ENCODE measurements around the gene ARHGAP28.
"Not testable (repeated sequence)": the region's sequence is repeated elsewhere in the genome, so short reads cannot be mapped to it uniquely, and the experiment has no call there.

ARHGAP28 gene

DNA sequence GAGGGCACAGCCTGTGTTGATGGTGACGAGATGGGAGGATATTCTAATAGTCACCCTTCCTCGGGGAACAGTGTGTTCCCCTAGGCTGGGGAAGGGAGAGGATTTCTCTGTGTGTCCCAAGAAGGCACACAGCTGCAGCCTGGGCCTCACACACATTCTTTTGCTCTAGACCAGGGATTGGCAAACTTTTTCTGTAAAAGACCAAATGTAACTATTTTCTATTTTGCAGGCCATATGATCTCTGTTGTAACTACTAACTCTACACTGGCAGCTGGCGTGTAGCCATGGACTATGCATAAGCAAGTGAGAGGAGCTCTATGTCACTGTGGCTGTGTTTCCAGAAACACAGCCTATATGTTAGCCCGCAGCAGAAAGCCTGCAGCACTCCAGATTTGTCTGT is 65.8 kb downstream of the ARHGAP28 start:
- H3K9ac ChIP-seq: no peak overlapping the region
- no peak for TF ChIP-seq Cebpa-rat (IDR thresholded peaks at IDR 0.05)
- H3K4me3 ChIP-seq: no peak overlapping the region
- no peak overlapping the region for H3K4me2 ChIP-seq
- no peaks in the 10 kb centered on the region for H4K20me1 ChIP-seq
- no peaks in the 10 kb centered on the region for H3K27me3 ChIP-seq
- no peak overlapping the region for H3K27ac ChIP-seq
- no peaks in the 10 kb centered on the region for H3K36me3 ChIP-seq
- H3K9me3 ChIP-seq (replicated peaks in 1 of 11): no peaks in the 10 kb centered on the region
- H3K4me1 ChIP-seq: no peaks in the 10 kb centered on the region

GRCh38 chr18:6796511-6796910 is 67.0 kb downstream of the ARHGAP28 start:
- H3K4me1 ChIP-seq: no peaks in the 10 kb centered on the region
- H3K9me3 ChIP-seq (replicated peaks in 1 of 11): no peaks in the 10 kb centered on the region
- no peak overlapping the region for H3K4me2 ChIP-seq
- no peak overlapping the region for H3K9ac ChIP-seq
- no peak for TF ChIP-seq Cebpa-rat (IDR thresholded peaks at IDR 0.05)
- H3K36me3 ChIP-seq: no peaks in the 10 kb centered on the region
- no peak overlapping the region for H3K27ac ChIP-seq
- H4K20me1 ChIP-seq: no peaks in the 10 kb centered on the region
- no peaks in the 10 kb centered on the region for H3K27me3 ChIP-seq
- H3K4me3 ChIP-seq: no peak overlapping the region

DNA sequence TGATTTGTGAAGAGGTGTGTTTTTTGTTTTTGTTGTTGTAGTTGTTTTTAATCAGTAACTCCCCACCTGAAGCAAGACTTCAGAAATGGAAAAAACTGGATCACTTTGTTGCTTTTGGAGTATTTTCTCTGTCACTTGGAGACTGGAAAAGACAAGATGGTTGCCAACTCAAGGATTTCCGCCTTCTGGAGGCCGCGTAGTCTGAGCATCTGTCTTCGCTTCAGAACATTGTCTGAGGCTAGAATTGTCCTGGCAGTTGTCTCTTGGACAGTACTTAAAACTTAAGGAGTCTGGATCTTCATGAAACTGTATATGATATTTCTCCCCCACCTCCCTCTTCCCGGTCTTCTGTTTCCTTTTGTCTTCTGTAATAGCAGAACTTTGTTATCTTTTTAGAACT is 67.7 kb downstream of the ARHGAP28 start:
- no peaks in the 10 kb centered on the region for H4K20me1 ChIP-seq
- no peaks in the 10 kb centered on the region for H3K36me3 ChIP-seq
- H3K4me1 ChIP-seq: no peaks in the 10 kb centered on the region
- no peak for TF ChIP-seq Cebpa-rat (IDR thresholded peaks at IDR 0.05)
- H3K27me3 ChIP-seq: no peaks in the 10 kb centered on the region
- no peak overlapping the region for H3K4me3 ChIP-seq
- H3K27ac ChIP-seq: no peak overlapping the region
- H3K9me3 ChIP-seq (replicated peaks in 1 of 11): no peaks in the 10 kb centered on the region
- H3K9ac ChIP-seq: no peak overlapping the region
- no peak overlapping the region for H3K4me2 ChIP-seq

- Histone ChIP-seq H3K4me1 (no peaks in the 10 kb centered on the region), H3K4me2 (no peak overlapping the region), H3K9ac (no peak overlapping the region), H4K20me1 (no peaks in the 10 kb centered on the region), H3K4me3 (no peak overlapping the region), H3K36me3 (no peaks in the 10 kb centered on the region), H3K27me3 (no peaks in the 10 kb centered on the region), H3K9me3 (replicated peaks in 1 of 11) (peaks cover 0 to 6% (median 0%) of the 10 kb centered on the region in 11 experiments; a peak in 2 of 22 replicates), H3K27ac (no peak overlapping the region)
- no peak for TF ChIP-seq Cebpa-rat (IDR thresholded peaks at IDR 0.05)
Observed at GRCh38 chr18:6798896-6799295, 69.4 kb downstream of the ARHGAP28 start.

DNA sequence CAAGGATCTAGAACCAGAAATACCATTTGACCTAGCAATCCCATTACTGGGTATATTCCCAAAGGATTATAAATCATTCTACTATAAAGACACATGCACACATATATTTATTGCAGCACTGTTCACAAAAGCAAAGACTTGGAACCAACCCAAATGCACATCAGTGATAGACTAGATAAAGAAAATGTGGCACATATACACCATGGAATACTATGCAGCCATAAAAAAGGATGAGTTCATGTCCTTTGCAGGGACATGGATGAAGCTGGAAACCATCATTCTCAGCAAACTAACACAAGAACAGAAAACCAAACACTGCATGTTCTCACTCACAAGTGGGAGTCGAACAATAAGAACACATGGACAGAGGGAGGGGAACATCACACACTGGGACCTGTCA is 70.8 kb downstream of the ARHGAP28 start:
- H3K27me3 ChIP-seq; H3K9me3 ChIP-seq (replicated peaks in 1 of 11); H3K36me3 ChIP-seq; H3K27ac ChIP-seq; H4K20me1 ChIP-seq; H3K9ac ChIP-seq; H3K4me3 ChIP-seq; H3K4me2 ChIP-seq; H3K4me1 ChIP-seq: not testable (repeated sequence)

DNA sequence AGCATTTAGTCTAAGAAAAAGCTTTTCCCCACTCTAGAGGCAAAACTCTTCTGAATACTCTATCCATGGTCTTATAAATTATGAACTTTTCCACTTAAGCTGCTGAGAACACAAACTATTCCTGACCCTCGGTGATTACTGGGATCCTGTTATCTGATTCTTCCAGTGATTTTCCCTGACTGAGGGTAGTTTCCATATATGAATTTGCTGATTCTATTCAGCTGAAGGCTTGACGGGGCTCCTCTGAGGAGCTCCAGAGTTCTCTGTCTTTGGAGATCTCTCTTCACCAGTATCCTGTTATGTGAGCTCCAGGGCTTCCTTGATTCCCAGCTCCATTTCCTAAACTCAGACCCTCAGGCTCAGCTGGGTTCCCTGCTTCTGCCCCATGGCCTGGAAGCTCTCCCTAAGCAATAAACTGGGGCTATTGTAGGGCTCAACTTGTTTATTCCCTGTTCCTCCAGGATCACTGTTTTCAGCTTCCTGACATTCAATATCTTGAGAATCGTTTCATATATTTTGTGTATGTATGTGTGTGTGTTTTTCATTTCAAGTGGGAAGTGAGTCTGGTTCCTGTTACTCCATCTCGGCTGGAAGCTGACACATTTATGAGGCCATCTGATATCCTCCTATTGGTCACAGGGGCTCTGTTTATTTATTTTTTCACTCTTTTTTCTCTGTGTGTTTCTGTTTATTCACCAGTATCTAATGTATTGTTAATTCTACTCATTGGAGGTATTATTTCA is 78.2 kb downstream of the ARHGAP28 start:
- Histone ChIP-seq H3K9me3 (replicated peaks in 1 of 11) (peaks cover 0 to 14% (median 8%) of the 10 kb centered on the region in 11 experiments; a peak in 13 of 22 replicates), H3K36me3 (no peaks in the 10 kb centered on the region), H4K20me1 (no peaks in the 10 kb centered on the region), H3K4me1 (no peaks in the 10 kb centered on the region), H3K4me3 (no peak overlapping the region), H3K9ac (no peak overlapping the region), H3K27ac (no peak overlapping the region), H3K4me2 (no peak overlapping the region), H3K27me3 (no peaks in the 10 kb centered on the region)
- TF ChIP-seq Cebpa-rat (IDR thresholded peaks at IDR 0.05): no peak

- H3K27me3 ChIP-seq: no peaks in the 10 kb centered on the region
- no peaks in the 10 kb centered on the region for H3K36me3 ChIP-seq
- no peak overlapping the region for H3K4me2 ChIP-seq
- no peak for TF ChIP-seq Cebpa-rat (IDR thresholded peaks at IDR 0.05)
- no peaks in the 10 kb centered on the region for H4K20me1 ChIP-seq
- H3K9me3 ChIP-seq (replicated peaks in 1 of 11): peaks cover 0 to 14% (median 7%) of the 10 kb centered on the region in 11 experiments; a peak in 13 of 22 replicates
- H3K4me3 ChIP-seq: no peak overlapping the region
- no peak overlapping the region for H3K9ac ChIP-seq
- H3K4me1 ChIP-seq: no peaks in the 10 kb centered on the region
- H3K27ac ChIP-seq: no peak overlapping the region
Observed at GRCh38 chr18:6810191-6810590, 80.7 kb downstream of the ARHGAP28 start.

DNA sequence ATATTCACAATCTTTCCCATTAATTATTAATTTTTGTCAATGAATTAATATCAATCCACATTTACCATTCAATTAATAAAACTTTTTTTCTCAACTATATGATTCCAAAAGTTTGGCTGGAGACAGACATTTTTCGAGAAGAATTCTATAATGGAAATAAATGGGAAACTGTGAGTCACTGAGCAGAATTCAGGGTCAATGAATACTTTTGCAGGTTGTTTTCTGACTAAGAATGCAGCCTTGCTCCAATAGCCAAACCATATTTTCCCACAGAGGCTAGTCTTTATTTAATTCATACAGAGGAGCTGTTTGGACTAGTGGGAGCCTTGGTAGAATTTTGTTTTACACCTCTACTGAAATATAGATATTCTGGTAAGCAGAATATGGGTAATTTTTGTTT is 82.3 kb downstream of the ARHGAP28 start:
- Histone ChIP-seq H4K20me1 (no peaks in the 10 kb centered on the region), H3K27me3 (no peaks in the 10 kb centered on the region), H3K9ac (no peak overlapping the region), H3K36me3 (no peaks in the 10 kb centered on the region), H3K4me2 (no peak overlapping the region), H3K27ac (no peak overlapping the region), H3K9me3 (replicated peaks in 1 of 11) (peaks cover 0 to 14% (median 7%) of the 10 kb centered on the region in 11 experiments; a peak in 13 of 22 replicates), H3K4me3 (no peak overlapping the region), H3K4me1 (no peaks in the 10 kb centered on the region)
- TF ChIP-seq Cebpa-rat (IDR thresholded peaks at IDR 0.05): no peak

DNA sequence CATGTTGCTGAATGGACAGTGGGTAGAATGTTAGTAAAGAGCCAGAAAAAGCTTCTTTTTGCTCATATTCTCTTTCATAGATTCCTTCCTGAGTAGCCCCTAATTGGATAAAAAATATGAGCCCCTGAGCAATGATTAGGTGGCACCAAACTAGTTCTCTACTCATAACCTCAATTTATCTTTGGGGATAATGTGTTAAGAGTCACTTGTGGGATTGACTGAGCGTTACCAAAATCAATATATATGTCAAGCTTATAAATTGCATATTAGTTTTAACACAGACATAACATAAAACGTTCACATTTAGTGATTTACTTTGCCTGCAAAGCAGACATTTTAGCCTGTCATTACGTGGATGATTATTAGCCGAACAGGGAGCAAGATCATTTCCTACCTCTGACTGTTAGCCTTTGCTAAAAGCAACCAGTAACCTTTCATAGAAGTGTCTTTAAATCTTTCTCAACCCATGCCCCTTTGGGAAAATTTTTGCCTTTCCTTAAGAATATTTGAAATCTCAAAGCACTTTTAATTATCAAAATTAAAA is 85.4 kb downstream of the ARHGAP28 start:
- Histone ChIP-seq H3K9ac (no peak overlapping the region), H4K20me1 (no peaks in the 10 kb centered on the region), H3K27ac (no peak overlapping the region), H3K4me3 (no peak overlapping the region), H3K36me3 (no peaks in the 10 kb centered on the region), H3K9me3 (replicated peaks in 1 of 11) (0 out of 22 replicates have a peak, but pooled peaks cover 0 to under 1% (median 0%) of the 10 kb centered on the region in 11 experiments), H3K27me3 (no peaks in the 10 kb centered on the region), H3K4me1 (no peaks in the 10 kb centered on the region), H3K4me2 (no peak overlapping the region)
- no peak for TF ChIP-seq Cebpa-rat (IDR thresholded peaks at IDR 0.05)

- Histone ChIP-seq H3K27ac (no peak overlapping the region), H3K9ac (no peak overlapping the region), H3K36me3 (no peaks in the 10 kb centered on the region), H3K4me2 (no peak overlapping the region), H3K27me3 (no peaks in the 10 kb centered on the region), H4K20me1 (no peaks in the 10 kb centered on the region), H3K4me1 (no peaks in the 10 kb centered on the region), H3K4me3 (no peak overlapping the region), H3K9me3 (replicated peaks in 1 of 11) (no peaks in the 10 kb centered on the region)
- no peak for TF ChIP-seq Cebpa-rat (IDR thresholded peaks at IDR 0.05)
Observed at GRCh38 chr18:6816154-6816553, 86.6 kb downstream of the ARHGAP28 start.
